Common myeloid progenitor, CD34-positive (primary cell): ENCODE data around the gene CTNNA2.
"Not testable (repeated sequence)": the region's sequence is repeated elsewhere in the genome, so short reads cannot be mapped to it uniquely, and the experiment has no call there.

Experiments used
- CTCF ChIA-PET: fragments of 350-600 bp; sonication (Branson Sonifier 250); formaldehyde crosslinking; loops from one replicate; lab custom pipeline; 2021; ENCODE audit warnings: antibody characterized with exemption; lab: Charles Lee
- POLR2A ChIA-PET: fragments of 350-600 bp; sonication (Branson Sonifier 250); formaldehyde crosslinking; loops from one replicate; lab custom pipeline; 2021; ENCODE audit warnings: antibody characterized with exemption; lab: Charles Lee
- DNase-seq, 3 donors: peaks; one replicate each; pipeline versions ENCODE4 v3.0.0 to v3.0.0-alpha.2; 2013
- H3K27ac ChIP-seq, 2 experiments: 1 replicate in 1 of 2; 2 replicates in 1 of 2; pipeline ENCODE4 v1.7.0; 2013; ENCODE audit warnings: inconsistent platforms in 2 of 2, low read length in 2 of 2, mild to moderate bottlenecking in 2 of 2, low read depth in 1 of 2, moderate library complexity in 1 of 2; ENCODE audit not compliant: severe bottlenecking in 2 of 2, insufficient read depth in 1 of 2, poor library complexity in 1 of 2
- H3K27me3 ChIP-seq, 5 experiments: replicated peaks in 2 of 5; 1 replicate in 3 of 5; 2 replicates in 2 of 5; pipeline versions ENCODE4 v1.6.1 to v1.7.0; 2013; ENCODE audit warnings: low read length in 4 of 5, mild to moderate bottlenecking in 2 of 5, moderate library complexity in 2 of 5, inconsistent platforms in 1 of 5; ENCODE audit not compliant: insufficient read depth in 5 of 5, control insufficient read depth in 4 of 5
- H3K36me3 ChIP-seq, 4 experiments: 1 replicate in 2 of 4; 2 replicates in 2 of 4; pipeline versions ENCODE4 v1.6.1 to v1.7.0; 2013; ENCODE audit warnings: low read length in 3 of 4, control low read depth in 1 of 4, mild to moderate bottlenecking in 1 of 4; ENCODE audit not compliant: control insufficient read depth in 4 of 4, insufficient read depth in 4 of 4
- H3K4me1 ChIP-seq, 4 experiments: 1 replicate in 3 of 4; 2 replicates in 1 of 4; pipeline versions ENCODE4 v1.6.1 to v1.7.1; 2013; ENCODE audit warnings: low read length in 3 of 4, mild to moderate bottlenecking in 3 of 4, control low read depth in 1 of 4, inconsistent platforms in 1 of 4, moderate library complexity in 1 of 4; ENCODE audit not compliant: control insufficient read depth in 4 of 4, insufficient read depth in 4 of 4; ENCODE audit errors: control extremely low read depth in 1 of 4
- H3K4me3 ChIP-seq, 7 experiments: 1 replicate in 4 of 7; 2 replicates in 3 of 7; pipeline versions ENCODE4 v1.5.1 to v1.7.0; 2013; ENCODE audit warnings: mild to moderate bottlenecking in 7 of 7, low read length in 6 of 7, moderate library complexity in 6 of 7, inconsistent platforms in 2 of 7, low read depth in 2 of 7, control low read depth in 1 of 7; ENCODE audit not compliant: insufficient read depth in 4 of 7, control insufficient read depth in 1 of 7; ENCODE audit errors: extremely low read depth in 1 of 7
- H3K9me3 ChIP-seq, 5 experiments: 1 replicate in 4 of 5; 2 replicates in 1 of 5; pipeline versions ENCODE4 v1.6.1 to v1.7.1; 2013; ENCODE audit warnings: low read length in 4 of 5, mild to moderate bottlenecking in 2 of 5, inconsistent platforms in 1 of 5, low read depth in 1 of 5, moderate library complexity in 1 of 5; ENCODE audit not compliant: control insufficient read depth in 4 of 5, insufficient read depth in 2 of 5; ENCODE audit errors: control extremely low read depth in 1 of 5
- WGBS: methylation state at CpG from one replicate; pipeline ENCODE4 v1.1.5; 2013; ENCODE audit not compliant: insufficient coverage; 5-methylcytosine and 5-hydroxymethylcytosine counted together

Gene CTNNA2

DNA sequence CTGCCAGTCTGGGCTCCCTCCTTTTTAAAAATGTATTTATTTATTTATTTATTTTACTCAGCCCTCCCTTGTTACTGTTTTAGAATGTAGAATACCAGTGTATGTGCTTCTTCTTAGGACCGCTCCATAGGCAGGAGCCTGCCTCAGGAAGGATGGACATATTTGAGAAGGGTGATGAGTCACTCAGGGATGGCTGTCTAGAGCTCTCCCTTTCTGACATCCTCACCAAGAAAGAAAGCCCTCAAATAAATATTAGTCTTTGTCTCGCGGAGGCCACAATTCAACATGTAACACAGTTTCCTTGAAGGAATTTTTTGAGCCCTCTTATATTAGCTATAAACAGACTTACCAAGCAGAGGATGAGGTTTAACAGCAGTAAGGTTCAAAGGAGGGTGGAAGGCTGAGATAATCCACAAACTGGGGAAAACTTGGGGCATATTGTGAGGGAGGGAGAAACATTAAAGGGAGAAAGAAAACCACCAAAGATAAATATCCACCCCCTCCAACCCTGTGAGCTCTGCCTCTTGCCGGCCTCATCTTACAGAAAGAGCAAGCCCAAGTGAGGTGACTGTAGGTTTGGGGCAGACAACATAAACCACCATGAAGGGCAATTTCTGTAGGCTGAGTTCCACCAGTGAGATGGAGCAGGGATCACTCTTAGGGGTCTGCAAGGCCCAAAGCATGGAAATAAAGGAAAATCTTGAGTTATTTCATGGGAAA, 628.3 kb downstream of the CTNNA2 start:
- Histone ChIP-seq H3K36me3 (no peaks in the 10 kb centered on the region), H3K4me3 (no peak overlapping the region), H3K27ac (no peak overlapping the region), H3K4me1 (no peaks in the 10 kb centered on the region), H3K27me3 (no peaks in the 10 kb centered on the region), H3K9me3 (peaks cover 0 to 3% (median 0%) of the 10 kb centered on the region in 5 experiments)
- 83% methylated on average over 1 of the region's 4 CpGs for WGBS
- no peak for DNase-seq
- POLR2A ChIA-PET = no interaction called here
- CTCF ChIA-PET = no interaction called here

DNA sequence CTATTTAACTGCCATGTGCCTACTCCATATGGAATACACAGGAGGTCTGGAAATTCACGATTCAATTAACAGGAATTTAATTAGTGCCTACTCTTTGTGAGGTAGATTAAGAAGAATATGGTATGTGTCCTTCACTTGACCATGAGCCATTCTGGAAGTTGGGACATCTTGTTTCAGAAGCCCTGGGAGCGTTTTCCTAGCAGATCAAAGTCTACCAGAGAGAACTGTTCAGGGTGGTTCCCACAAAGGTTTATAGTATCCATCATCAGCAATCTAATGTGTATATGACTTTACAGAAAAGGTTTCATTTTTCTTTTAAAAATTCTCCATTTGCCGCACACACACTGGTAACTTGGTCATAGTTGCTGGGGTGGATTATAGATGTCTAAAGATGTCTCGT, 632.6 kb downstream of the CTNNA2 start:
- DNase-seq = no peak
- ChIA-PET CTCF (no interaction called here), POLR2A (no interaction called here)
- 100% methylated on average over 1 of the region's 4 CpGs for WGBS
- no peaks in the 10 kb centered on the region for H3K4me1 ChIP-seq
- no peaks in the 10 kb centered on the region for H3K36me3 ChIP-seq
- no peaks in the 10 kb centered on the region for H3K27me3 ChIP-seq
- no peak overlapping the region for H3K27ac ChIP-seq
- no peaks in the 10 kb centered on the region for H3K9me3 ChIP-seq
- no peak overlapping the region for H3K4me3 ChIP-seq

DNA sequence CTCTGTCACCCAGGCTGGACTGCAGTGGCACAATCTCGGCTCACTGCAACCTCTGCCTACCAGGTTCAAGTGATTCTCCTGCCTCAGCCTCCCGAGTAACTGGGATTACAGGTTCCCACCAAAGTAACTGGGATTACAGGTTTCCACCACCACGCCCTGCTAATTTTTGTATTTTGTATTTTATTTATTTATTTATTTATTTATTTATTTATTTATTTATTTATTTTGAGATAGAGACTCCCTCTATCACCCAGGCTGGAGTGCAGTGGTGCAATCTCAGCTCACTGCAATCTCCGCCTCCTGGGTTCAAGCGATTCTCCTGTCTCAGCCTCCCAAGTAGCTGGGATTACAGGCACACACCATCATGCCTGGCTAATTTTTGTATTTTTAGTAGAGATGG, 633.9 kb downstream of the CTNNA2 start:
- WGBS = 100% methylated on average over 1 of the region's 5 CpGs

DNA sequence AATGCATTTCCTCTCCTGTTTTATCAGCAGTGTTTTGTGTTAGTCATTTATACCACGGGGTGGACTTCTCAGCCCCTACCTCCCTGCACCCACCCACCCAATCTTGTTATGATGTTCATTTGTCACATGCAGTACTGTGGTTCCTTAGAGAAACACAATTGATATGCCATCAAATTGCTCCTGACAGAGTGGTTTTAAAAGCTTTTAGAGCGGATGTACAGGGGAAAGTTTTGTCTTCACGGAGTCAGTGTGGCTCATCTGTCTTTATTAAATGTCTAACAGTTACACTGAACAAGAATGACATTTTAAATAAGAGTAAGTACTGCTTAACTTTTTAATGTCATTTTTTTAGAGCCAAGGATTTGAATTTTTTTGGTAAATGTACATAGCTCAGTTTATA, 634.8 kb downstream of the CTNNA2 start:
- no peak overlapping the region for H3K4me3 ChIP-seq
- ChIA-PET CTCF (no interaction called here), POLR2A (no interaction called here)
- no peaks in the 10 kb centered on the region for H3K9me3 ChIP-seq
- no peak overlapping the region for H3K27ac ChIP-seq
- H3K36me3 ChIP-seq = no peaks in the 10 kb centered on the region
- no peaks in the 10 kb centered on the region for H3K4me1 ChIP-seq
- WGBS = no CpG with 5 or more reads among the region's 3 CpGs
- no peaks in the 10 kb centered on the region for H3K27me3 ChIP-seq
- DNase-seq = no peak

More for the DNA sequence above, 633.9 kb downstream of the CTNNA2 start:
- H3K4me1 ChIP-seq, DNase-seq, POLR2A ChIA-PET, H3K27ac ChIP-seq, CTCF ChIA-PET, H3K4me3 ChIP-seq, H3K9me3 ChIP-seq, H3K27me3 ChIP-seq, H3K36me3 ChIP-seq: not testable (repeated sequence)

DNA sequence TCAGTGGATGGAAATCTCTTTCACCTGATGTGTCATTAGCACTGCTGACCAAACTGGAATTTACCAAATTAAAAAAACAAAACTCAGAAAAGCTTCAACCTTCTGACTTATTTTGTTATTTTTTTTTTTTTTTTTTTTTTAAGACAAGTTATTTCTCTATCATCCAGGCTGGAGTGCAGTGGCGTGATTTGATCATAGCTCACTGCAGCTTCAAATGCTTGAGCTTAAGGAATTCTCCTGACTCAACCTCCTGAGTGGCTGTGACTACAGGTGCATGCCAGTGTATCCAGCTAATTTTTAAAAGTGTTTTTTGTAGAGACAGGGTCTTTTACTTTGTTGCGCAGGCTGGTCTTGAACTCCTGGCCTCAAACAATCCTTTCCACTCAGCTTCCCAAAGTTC, 636.1 kb downstream of the CTNNA2 start:
- ChIA-PET POLR2A (no interaction called here), CTCF (no interaction called here)
- no peaks in the 10 kb centered on the region for H3K36me3 ChIP-seq
- no peak overlapping the region for H3K27ac ChIP-seq
- no peak overlapping the region for H3K4me3 ChIP-seq
- no CpG with 5 or more reads among the region's 2 CpGs for WGBS
- H3K27me3 ChIP-seq = no peaks in the 10 kb centered on the region
- no peaks in the 10 kb centered on the region for H3K9me3 ChIP-seq
- no peaks in the 10 kb centered on the region for H3K4me1 ChIP-seq
- DNase-seq = no peak

DNA sequence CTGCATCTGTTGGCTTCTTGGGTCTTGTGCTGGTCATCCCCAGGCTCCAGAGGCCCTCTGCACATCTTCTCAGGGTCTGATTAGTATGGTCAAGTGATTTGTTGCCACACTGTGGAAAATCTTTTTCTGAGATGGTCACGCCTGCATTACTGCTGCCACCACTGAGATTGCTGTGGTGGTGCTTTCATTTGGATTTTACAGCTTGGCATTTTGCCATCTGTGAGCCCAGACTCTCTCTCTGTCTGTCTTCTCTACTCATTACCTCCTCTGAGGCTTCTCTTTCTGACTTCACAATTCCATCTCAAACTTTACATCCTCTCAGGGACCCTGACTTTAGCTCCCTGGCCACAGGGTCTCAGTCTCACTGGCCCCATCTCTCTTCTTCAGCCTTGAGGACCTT, 637.1 kb downstream of the CTNNA2 start:
- WGBS = 91% methylated on average over 1 of the region's 1 CpG
- CTCF ChIA-PET = no interaction called here

DNA sequence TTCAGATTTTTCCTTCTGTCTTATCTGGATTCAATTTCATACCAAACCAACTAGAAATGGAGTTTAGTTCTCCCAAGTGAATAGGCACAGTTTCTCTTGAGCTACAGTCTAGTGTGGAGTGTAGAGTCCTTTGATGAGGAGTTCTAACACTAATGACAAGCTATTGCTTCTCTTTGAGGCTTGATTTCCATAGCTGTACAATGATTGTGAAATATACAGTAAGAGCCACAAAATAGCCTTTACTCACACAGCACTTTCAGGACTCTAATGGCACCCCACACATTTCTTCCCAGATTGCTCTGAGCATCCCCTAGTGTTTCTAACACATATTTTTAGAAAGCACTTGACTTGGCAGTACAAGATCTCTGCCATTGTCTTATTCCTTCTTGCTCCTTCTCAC, 638.4 kb downstream of the CTNNA2 start:
- Histone ChIP-seq H3K4me1 (no peaks in the 10 kb centered on the region), H3K9me3 (no peaks in the 10 kb centered on the region), H3K27ac (no peak overlapping the region), H3K36me3 (no peaks in the 10 kb centered on the region), H3K27me3 (no peaks in the 10 kb centered on the region), H3K4me3 (no peak overlapping the region)
- POLR2A ChIA-PET = no interaction called here
- CTCF ChIA-PET = no interaction called here
- no peak for DNase-seq

More for the DNA sequence above, 637.1 kb downstream of the CTNNA2 start:
- POLR2A ChIA-PET = no interaction called here
- no peaks in the 10 kb centered on the region for H3K4me1 ChIP-seq
- DNase-seq = no peak
- no peak overlapping the region for H3K4me3 ChIP-seq
- H3K9me3 ChIP-seq = no peaks in the 10 kb centered on the region
- H3K27me3 ChIP-seq = no peaks in the 10 kb centered on the region
- no peak overlapping the region for H3K27ac ChIP-seq
- no peaks in the 10 kb centered on the region for H3K36me3 ChIP-seq
